Stimulated activated CD8-positive, alpha-beta memory T cell treated with anti-CD3 and anti-CD28 coated beads, Interleukin-7, amount 100 ng/mL, for 48 hours (primary cell): ENCODE data around the gene NAXE.
"Not testable (repeated sequence)": the region's sequence is repeated elsewhere in the genome, so short reads cannot be mapped to it uniquely, and the experiment has no call there.

Experiments
- DNase-seq, 2 donors: peaks; one replicate each; pipeline ENCODE4 v3.0.0-alpha.2; 2020; ENCODE audit warnings: low read depth in 1 of 2; ENCODE audit errors: extremely low read depth in 1 of 2

Gene NAXE

DNA sequence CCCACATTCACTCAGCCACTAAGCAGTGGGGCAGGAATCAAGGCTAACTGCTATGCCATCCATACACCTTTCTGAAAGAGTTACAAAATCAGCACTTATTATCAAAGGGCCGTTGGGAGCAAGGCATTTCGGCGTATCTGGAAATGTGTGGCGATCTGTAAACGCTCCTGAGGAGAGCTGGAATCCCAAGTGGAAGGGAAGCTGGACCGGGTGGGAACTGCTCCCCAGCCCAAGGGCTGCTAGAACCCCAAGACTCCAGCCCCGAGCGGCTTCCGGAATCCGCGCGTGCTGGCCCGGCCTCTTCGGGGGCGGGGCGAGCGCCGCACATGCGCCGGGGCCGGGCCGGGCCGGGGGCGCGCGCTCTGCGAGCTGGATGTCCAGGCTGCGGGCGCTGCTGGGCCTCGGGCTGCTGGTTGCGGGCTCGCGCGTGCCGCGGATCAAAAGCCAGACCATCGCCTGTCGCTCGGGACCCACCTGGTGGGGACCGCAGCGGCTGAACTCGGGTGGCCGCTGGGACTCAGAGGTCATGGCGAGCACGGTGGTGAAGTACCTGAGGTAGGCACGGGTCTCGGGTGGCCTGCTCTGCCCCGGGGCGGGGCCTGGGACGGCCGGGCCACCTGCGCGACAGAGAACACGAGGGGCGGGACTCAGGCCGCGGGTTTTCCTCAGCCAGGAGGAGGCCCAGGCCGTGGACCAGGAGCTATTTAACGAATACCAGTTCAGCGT, at the start of gene NAXE:
TSS of gene NAXE (plus strand) at position 345 of the 726 bp plus-strand sequence. CDS start at position 374, 29 bp downstream.
- peak in 1 of 2 donors; percentile 50 for DNase-seq

GRCh38 chr1:156543066-156543465, 48.5 kb upstream of the NAXE start:
- DNase-seq = no peak

- no peak for DNase-seq
These were observed 46.9 kb upstream of the NAXE start for GRCh38 chr1:156544592-156545102.

DNA sequence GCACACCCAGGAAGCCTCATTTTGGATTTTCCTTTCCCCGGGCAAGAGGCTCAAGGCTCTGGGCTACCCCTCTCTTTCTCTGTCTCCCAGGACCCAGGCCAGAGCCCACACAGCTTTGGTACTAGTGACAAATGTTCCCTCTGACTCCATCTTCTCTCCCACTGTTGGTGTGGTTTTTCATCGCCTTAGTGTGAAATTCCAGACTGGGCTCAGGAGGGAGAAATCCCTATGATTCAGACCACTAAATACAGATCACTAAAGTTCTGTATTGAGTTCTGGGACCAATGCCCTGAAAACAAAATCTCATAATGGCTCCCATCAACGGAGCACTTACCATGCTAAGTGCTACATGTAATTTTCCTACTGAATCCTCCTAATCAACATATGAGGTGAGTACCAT, 45.3 kb upstream of the NAXE start:
- no peak for DNase-seq

- no peak for DNase-seq
These were observed 44.1 kb upstream of the NAXE start for GRCh38 chr1:156547434-156547833.

DNA sequence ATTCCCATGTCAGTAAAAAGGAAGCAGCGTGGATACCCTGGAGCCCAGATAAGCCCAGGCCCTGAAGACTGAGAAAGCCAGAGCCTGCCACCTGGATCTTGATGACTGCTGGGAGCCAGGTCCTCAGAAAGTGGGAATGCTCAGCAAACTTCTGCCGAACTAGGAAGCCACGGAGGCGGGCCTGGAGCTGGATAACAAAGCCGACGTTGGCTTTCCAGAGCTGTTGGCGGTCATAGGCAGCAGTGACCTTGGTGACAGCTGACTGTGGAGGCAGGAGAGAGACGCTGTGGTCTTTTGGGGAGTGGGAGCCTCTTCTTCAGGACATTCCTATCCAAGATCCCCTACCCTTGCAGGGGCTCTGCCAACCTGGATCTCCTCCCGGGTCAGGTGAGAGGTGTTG, 43.6 kb upstream of the NAXE start:
- no peak for DNase-seq

- DNase-seq = no peak
These were observed 42.2 kb upstream of the NAXE start for GRCh38 chr1:156549390-156549789.

DNA sequence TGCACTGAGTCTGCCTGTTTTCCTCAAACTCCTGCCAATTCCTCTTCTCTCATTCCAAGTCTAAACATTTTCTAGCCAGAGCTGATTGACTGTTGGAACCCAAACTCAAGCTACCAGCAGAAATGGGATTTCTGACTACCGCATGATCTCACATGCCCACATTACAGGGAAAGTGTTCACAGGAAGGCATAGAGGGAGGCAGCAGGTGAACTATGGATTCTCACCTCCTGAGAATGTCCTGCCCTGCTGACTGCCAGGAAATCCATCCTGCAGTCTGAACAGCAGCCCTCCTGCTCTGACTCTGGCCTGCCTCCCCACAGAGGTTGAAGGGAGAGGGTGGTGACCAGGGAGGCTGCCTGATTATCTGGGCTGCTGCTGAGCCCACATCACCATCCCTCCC, 41.7 kb upstream of the NAXE start:
- DNase-seq = no peak

DNA sequence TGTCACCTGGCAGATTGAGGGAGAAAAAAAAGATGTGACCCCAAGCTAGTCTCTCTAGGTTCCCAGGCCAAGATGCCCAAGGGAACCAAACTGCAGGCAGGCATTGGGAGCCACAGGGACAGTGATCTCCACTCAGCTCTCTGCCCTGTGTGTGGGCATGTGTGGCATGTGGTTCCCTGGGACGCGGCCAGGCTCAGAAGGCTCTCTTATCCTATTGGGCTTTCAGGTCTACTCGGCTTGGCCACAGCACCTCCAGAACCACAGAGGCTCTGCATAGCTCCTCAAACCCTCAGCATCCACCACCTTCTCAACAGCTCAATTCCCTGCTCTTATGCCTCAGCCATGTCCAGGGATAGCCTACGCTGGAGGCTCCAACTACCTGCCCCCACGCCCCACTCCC, 41.2 kb upstream of the NAXE start:
- DNase-seq = no peak

DNA sequence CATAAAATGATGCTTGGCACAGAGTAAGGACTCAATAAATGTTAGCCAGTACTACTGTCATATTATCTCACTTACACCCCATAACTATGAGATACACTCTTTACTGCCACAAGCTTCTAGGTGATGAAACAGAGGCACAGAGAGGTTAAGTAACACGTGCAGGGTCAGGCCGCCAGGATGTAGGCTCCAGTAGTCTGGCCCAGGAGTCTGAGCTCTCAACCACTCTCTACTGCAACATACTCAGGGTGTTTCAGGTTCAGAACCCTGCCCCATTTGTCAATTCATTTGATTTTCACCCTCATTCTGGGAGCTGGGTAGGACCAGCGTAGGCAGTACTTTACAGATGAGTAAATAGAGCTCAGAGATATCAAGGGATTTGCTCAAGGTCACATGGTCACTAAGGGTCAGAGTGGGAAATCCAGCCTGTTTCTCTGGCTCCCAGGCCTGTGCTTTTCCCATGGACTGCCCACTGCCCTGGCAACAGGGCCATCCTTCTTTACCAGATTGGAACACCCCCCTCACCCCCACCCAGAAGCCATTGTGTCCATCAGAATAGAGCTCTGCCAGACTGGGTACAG, 40.4 kb upstream of the NAXE start:
- no peak for DNase-seq

- DNase-seq = no peak
These were observed 39.7 kb upstream of the NAXE start for GRCh38 chr1:156551869-156552268.

- no peak for DNase-seq
These were observed 39.1 kb upstream of the NAXE start for GRCh38 chr1:156552518-156552917.

- not testable (repeated sequence) for DNase-seq
These were observed 38.6 kb upstream of the NAXE start for GRCh38 chr1:156552937-156553336.

DNA sequence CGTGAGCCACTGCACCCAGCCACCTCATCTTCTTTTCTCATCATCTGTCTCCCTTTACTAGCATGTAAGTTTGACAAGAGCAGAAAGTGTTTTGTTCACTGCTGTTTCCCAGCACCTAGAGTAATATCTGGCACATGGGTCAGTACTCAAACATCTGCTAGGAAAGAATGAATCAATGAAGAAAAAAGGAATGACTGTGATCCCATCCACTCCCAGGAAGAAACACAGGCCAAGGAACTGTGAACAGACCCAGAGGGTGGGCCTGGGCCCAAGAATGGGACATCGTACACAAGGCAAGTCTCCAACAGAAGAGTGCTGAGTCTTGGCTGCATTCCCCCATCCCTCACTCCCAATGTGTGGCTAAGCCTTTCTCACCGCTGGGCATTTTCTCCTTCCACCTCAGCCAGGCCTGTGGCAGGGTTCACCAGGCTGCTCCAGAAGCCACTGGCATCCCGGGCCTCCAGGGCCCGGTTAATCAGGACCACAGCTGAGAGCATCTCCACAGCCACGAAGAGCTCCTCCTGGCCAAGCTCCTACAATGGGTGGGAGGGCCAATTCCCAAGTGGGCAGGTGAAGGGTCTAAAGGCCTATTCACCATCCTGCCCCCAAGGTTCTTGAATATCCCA, 37.6 kb upstream of the NAXE start:
- no peak for DNase-seq

- DNase-seq = no peak
These were observed 36.6 kb upstream of the NAXE start for GRCh38 chr1:156554971-156555370.

DNA sequence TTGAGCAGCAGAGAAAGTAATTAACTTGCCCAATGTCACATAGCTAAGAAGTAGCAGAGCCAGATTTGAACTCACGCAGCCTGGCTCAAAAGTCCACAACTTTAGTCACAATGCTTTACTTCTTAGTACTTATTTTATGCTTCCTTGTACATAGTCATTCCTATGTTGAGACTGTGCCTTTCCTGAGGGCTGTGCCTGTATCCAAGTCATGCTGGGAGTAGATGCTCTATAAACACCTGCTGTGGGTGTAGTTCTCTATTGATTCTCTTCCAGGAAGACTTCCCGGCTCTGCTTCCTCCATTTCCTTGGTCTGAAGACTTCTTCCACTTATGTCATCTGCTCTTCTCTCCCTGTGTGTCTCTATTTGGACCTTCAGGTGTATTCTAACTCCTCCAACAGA, 35.9 kb upstream of the NAXE start:
- no peak for DNase-seq

DNA sequence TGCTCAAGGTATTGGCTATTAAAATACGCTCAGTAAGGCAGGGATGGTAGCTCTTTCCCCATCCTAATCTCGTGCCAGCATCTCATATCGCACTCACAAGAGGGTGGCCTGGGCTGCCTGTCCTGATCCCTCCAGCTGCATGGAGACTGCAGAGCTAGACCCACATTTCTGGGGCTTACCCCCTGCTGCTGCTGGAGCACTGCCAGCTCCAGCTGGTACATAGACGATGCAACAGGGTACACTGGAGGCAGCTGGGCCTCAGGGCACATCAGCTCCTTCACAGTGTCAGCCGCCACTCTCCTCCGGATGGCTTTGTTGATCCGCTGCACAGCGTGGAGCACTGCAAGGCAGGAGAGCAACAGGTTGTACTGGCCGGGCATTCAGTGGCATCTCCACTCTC, 35.2 kb upstream of the NAXE start:
- DNase-seq = no peak

GRCh38 chr1:156559086-156559796, 32.3 kb upstream of the NAXE start:
- no peak for DNase-seq

GRCh38 chr1:156559797-156560385, 31.7 kb upstream of the NAXE start:
- no peak for DNase-seq

- DNase-seq = no peak
These were observed 30.9 kb upstream of the NAXE start for GRCh38 chr1:156560585-156561163.

DNA sequence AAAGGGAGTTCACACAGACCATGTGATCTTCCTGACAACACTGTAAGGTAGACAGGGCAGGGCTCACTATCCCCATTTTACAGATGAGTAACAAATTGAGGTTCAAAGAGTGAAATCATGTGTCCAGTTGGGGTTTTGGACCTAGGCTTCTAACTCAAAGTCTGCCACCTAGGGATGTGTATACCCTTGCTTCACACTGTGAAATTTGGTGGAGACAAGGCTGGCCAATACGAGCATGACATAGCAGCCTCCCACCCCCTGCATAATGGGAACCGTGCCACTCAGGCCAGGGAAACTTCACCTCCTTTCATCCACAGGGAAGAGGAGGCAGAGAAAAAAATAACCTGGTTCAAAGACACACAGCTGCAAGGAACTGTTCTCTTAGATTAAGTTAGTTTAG, 26.1 kb upstream of the NAXE start:
- DNase-seq = no peak
